Inferior parietal cortex (tissue), 1 donor: ENCODE results near the gene FMNL3.

Experiments used
- DNase-seq: peaks from one replicate; pipeline ENCODE4 v3.0.0-alpha.2; 2016; ENCODE audit errors: extremely low spot score

The FMNL3 gene

GRCh38 chr12:49674318-49674981 lies 32.8 kb downstream of the FMNL3 start:
- peak; percentile 22 for DNase-seq

DNA sequence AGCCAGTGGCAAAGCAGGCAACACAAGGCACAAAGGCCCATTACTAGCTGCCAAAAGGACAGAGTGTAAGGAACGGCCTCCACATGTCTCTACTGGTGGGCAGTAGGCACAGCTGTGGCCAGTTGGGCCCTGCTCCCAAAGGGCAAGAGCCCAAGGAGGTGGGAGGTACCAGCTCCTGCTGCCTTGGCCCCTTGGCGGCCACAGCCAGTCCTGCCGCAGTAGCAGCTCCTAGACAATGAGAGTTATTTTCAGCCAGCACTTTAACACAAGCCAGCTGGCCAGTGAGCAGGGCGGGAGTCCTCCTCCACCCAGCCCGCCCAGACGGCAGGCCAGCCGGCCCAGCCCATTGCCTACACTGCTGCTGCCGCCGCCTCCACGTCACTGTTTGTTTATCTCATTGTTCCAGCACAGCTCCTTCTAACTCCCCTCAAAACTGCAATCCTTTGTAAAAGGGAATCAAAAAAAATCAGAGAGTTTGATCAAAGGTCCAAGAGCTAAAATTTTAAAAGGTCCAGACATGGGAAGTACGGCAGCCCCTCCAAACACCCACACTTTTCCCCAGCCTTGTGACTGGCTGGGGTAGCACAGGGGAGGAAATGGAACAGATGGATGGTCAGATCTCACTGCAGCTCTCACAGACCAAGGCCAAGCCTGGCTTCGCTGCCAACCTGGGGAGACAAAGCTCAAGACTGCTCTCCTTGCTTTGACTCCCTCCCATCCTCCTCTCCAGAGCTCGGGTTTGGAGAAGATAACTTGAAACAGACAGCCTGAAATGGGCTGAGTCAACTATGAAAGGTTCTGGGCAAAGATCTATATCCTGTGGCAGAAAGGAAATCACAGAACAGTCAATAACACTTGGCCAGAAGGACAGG lies 33.5 kb downstream of the FMNL3 start:
- peak; percentile 91 for DNase-seq

- DNase-seq: peak; percentile 46
Measured at GRCh38 chr12:49672301-49673217, 34.6 kb downstream of the FMNL3 start.

DNA sequence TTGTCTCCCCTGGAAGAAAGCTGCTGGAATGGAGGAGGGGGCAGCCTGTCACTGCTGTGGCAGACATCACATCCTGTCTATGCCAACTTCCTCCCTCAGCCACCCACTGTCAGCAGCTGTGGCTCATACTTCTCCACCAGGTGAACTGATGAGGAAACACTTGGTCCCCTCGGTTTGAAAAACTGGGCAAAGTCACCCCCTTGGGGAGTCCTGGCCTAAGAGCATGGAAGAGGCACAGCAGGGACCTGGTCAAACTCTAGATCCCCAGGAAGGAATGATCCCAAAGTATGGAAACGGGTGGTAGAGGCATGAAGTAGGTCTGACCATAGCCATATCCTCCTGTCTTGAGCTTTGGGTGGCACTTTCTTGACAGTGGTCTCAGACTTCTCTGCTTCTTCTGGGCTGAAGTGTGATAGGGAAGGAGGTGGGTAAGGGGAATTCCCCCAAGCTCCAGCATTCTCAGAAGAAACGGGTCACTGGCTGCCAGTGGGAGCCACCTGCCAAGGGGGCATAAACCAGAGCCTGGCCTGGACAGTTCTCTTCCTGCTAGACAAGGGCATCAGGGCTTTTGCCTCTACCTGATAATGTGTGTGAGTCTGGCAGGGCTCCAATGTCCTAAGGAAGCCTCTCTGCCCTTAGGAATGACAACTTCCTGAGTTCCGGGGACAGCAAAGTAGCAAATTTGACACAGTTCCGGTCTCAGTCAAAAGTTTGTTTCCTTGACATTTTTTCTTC lies 36.0 kb downstream of the FMNL3 start:
- DNase-seq: peak; percentile 19

DNA sequence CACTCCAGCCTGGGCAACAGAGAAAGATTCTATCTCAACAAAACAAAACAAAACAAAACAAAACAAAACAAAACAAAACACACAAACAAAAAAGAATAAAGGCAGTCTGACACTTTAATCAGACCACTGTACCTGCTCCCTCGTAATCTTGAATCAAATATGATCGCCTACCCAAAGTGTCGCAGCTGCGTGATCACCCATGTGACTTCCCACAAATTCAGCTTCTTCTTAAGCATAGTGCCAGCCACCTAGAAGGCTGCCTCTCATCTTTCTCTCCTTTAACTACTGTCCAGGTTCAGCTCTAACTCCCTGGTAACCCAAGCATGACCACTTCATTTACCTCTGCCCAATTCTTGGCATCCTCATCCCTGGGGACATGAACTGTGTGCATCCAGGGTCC lies 37.4 kb downstream of the FMNL3 start:
- no peak for DNase-seq

DNA sequence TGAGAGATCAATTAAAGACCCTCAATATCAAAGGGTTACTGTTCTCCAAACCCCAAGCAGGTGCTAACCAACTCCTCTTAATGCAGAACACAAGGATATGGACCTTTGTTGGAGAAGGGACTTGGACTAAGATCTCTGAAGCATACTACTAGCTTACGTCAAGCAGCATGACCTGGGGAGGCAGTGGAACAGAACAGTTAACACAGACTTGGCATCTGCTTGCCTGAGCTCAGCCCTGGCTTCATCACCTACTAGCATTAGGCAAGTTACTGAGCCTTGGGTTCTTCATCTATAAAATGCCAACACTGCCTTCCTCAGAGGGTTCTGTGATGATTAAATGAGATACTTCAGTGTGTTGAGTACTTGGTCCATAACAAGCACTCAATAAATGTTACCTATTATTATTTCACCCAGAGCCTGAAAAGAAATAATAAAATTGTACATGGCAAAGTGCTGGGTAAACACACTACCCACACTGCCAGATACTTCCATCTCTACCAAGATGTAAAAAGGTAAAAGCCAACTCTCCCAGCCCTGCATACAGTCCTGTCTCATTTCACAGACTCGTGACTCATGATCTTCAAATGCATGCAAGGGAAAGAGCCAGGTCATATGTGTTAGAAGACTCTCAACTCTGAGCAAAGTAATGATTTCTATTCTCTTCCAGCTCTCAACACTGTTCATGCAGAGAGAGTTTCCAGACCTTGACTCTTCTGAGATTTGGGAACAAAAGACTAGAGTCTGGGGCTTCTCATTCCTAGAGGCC lies 39.7 kb downstream of the FMNL3 start:
- DNase-seq: no peak

DNA sequence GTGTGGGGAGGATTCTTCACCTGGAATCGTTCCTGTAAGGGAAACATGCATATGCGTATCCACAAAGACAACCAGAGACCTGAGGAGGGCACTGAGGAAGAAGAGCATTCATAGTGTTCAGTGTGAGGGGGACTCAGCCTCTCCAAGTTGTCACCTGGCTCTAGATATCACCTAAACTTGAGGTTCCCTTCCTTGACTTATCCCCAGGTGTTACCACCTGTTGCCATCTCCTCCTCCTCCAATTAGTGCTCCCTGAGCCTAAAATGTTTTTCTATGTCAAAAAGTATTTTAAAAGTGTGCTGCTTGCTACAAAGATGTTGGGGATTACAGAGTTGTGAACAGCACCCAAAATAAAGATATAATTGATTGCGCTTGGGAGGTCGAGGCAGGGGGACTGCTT lies 41.0 kb downstream of the FMNL3 start:
- no peak for DNase-seq

DNA sequence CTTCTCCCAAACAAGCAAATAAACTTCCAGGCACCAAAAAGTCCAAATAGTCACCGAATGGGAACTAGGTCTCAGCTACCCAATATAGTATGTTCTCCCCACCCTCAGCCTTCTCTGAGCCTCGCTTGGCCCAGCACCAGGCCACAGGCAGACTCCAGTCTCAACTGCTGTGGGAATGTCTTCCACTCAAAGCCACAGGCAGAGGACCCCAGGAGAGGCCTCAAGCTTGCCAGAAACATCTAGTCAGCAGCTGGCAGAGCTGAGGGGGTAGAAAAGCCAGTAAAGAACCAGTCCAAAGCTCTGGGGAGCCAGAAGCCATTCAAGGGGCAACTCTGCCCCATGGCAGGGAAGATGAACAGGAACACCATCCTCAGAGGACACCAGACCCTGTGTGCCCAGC lies 41.8 kb downstream of the FMNL3 start:
- DNase-seq: no peak

DNA sequence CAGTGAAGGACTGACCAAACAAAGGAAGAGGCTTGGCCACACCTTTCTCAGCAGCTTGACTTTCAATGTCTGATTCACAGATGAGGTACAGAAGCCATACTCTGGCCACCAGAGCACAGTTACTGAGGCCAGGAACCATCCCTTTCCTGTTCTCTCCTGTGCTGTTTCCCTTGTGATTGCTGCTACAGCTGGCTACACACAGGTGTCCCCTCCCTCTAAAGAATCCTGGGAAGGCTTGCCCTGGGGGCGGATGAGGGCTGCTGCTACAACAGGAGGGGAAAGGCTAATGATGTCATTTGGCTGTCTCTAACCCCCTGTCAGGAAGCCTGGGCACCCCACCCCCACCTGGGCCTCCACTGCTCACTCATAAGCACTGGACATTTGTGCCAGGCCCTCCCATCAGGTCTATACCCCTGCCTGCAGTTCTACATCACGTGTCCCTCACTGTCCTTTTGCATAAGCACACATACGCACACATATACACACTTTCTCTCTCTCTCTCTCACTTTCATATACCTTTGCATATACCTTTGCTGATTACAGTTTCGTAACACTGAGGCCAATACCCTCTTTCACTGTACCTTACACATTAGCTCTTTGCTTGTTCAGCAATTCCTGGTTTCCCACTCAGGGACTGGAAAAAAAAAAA lies 42.5 kb downstream of the FMNL3 start:
- DNase-seq: no peak

DNA sequence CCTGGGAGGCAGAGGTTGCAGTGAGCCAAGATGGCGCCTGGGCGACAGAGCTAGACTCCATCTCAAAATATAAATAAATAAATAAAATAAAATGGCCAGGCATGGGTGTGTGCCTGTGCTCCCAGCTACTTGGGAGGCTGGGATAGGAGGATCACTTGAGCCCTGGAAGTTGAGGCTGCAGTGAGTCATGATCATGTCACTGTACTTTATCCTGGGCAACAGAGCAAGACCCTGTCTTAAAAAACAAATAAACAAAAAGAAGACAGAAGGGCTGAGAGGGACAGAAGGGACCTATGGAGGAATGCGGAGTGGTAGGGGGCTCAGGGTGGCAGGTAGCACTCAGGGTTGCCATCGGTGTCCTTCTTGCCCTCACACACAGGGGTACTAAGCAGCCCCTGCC lies 43.0 kb downstream of the FMNL3 start:
- no peak for DNase-seq

GRCh38 chr12:49662998-49663843 lies 44.0 kb downstream of the FMNL3 start:
- no peak for DNase-seq

- no peak for DNase-seq
Measured at GRCh38 chr12:49661746-49662145, 45.5 kb downstream of the FMNL3 start.

GRCh38 chr12:49661191-49661590 lies 46.0 kb downstream of the FMNL3 start:
- no peak for DNase-seq

DNA sequence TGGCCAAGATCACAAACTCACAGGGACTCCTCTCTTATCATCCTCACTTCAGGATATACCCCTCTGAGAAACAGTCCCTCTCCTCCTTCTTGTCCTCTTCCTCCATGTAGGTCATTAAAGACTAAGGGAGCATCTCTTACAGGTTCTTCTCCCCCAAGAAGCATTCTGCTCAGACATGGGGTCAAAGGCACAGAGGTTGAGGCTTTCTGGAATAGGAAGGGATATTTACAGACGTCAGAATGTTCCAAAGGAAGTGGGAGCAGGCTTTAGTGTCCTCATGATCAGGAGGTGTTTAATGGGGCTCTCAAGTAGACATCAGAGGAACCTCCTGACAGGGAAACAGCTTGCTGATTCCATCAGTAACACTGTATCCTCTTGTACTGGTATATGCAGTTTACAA lies 47.5 kb downstream of the FMNL3 start:
- no peak for DNase-seq

DNA sequence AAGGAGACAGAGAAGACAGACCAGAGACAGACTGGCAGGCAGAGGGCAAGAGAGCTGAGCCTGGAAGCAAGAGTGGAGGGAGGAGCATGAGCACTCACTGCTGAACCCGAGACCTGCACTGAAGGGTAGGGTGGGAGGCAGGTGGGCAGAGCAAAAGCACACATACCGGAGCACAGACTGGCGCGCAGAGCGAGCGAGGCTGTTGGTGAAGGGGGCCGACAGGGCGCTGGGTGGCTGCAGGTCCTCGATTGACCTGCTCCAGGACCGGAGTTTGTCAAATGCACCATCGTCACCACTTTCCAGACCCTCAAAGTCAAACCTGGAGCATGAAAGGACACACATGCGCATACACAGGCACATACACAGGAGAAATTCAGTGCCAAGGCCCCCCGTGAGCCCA lies 48.9 kb downstream of the FMNL3 start:
- no peak for DNase-seq

DNA sequence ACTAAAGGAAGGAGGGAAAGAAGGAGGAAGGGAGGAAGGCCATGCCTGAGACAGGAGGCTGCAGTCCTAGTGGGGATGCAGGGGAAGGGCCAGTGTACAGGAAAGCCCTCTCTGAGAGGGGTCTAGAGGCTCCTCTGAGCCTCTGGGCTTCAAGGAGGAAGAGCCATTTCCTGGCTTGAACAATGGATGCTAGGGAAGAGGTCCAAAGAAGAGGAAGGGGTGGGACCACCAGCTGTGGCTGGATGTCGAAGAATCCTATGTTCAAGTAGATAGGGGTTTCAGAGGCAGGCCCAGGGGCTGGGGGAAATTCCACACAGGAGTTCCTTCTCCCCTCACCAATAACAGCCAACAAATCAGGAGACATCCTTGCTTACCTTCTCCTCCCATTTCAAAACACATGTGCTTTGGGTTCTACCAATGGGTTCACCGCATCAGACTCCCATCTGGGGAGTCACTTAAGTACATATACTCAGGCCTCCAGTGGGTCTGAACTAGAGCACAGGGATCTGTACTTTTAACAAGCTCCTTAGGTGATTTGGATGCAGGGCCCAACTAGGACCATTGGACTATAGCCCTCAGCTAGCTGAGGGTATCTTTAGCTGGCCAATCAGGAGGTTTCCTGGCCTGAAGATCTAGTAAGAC lies 51.5 kb downstream of the FMNL3 start:
- no peak for DNase-seq

DNA sequence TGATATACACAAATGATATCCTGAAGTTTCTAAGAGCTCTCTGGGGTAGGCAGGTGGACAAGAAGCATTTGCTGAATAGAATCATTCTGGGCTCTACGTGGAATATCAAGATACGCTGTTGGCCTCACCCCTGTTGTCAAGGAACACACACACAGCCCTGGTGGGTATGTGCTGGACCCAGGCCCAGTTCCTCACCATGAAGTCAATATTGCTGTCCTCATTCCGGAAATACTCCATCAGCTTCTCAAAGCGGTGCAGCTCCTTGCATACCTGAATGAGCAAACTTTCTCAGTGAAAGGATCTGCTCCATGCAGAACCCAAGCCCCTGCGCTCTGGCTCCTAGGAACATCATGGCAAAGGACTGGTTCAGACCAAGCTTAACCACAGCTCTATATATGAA lies 52.5 kb downstream of the FMNL3 start:
- DNase-seq: no peak

- DNase-seq: no peak
Measured at GRCh38 chr12:49652921-49653520, 54.2 kb downstream of the FMNL3 start.
